RWPE2 (cell line): ENCODE data around the gene CCDC88B.

Experiments
- ATAC-seq: fragments of 200-7000 bp; cut with Tn5 transposase; 3 replicates; pipeline ENCODE4 v1.9.1; 2021; ENCODE audit warnings: low read depth
- DNase-seq: peaks from one replicate; pipeline ENCODE4 v3.0.0-alpha.2; 2020; ENCODE audit warnings: low spot score
- H3K27ac ChIP-seq: fragments of 450-650 bp; 2 replicates; pipeline ENCODE4 v1.5.1; 2017; ENCODE audit warnings: mild to moderate bottlenecking; ENCODE audit not compliant: poor library complexity, severe bottlenecking
- H3K27me3 ChIP-seq: fragments of 250-450 bp; sonication (Bioruptor Pico); 2 replicates; pipeline ENCODE4 v1.5.1; 2021; ENCODE audit warnings: mild to moderate bottlenecking, moderate library complexity; ENCODE audit not compliant: insufficient read depth, poor library complexity, severe bottlenecking
- H3K36me3 ChIP-seq: fragments of 250-450 bp; sonication (Bioruptor Pico); 2 replicates; pipeline ENCODE4 v1.5.1; 2020; ENCODE audit warnings: low read depth, mild to moderate bottlenecking, moderate library complexity
- H3K4me1 ChIP-seq: fragments of 250-450 bp; sonication (Bioruptor Pico); 2 replicates; pipeline ENCODE4 v1.5.1; 2021; ENCODE audit warnings: mild to moderate bottlenecking, moderate library complexity; ENCODE audit not compliant: insufficient read depth, poor library complexity, severe bottlenecking
- H3K4me3 ChIP-seq: fragments of 250-450 bp; sonication (Bioruptor Pico); 2 replicates; pipeline ENCODE4 v1.5.1; 2021; ENCODE audit warnings: mild to moderate bottlenecking, moderate library complexity; ENCODE audit not compliant: severe bottlenecking
- H3K9me3 ChIP-seq: fragments of 250-450 bp; sonication (Bioruptor Pico); 2 replicates; pipeline ENCODE4 v1.5.1; 2021; ENCODE audit warnings: mild to moderate bottlenecking, moderate library complexity; ENCODE audit not compliant: severe bottlenecking
- TF ChIP-seq, protein P1 (sequence below): fragments of 450-650 bp; IDR thresholded peaks from one replicate; pipeline ENCODE4 v1.5.1; 2017; ENCODE audit warnings: mild to moderate bottlenecking, moderate library complexity; ENCODE audit not compliant: poor library complexity, severe bottlenecking

The CCDC88B gene

DNA sequence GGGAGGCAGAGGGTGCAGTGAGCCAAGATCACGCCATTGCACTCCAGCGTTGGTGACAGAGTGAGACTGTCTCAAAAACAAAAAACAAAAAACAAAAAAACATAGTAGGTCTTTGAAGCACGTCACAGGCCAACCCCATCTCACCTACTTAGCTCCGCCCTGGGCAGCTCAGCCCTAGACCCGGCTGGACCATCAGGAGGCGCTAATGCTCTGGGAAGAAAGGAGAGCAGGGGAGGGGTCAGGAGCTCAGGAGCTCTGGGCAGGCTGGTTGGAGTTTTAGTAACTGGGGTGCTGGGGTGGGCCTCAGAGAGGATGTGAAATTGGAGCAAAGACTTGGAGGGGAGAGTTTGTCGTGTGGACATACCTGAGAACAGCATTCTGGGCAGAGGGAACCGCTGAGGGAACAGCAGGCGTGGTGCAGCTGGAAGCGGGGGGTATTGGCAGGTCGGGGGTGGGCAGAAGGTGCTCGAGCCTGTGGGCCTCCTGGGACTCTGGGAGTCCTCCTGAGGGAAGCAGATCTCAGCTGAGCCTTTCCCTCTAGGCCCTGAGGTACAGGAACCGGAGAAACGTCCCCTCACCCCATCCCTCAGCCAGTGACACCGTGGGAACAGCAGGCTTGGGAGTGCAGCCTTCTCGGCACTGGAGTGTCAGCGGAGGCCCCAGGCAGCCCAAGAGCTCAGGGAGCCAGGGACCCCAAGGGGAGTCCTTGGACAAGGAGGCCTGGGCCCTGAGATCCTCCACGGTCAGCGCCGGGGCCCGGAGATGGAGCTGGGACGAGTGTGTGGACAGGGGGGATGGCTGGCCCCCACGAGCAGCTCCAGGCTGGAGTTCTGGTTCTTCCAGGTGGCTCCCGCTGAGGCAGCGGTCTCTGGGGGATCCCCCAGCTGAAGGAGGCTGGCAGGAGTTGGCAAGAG is 16.8 kb downstream of the CCDC88B start:
- peaks cover 19% of the 10 kb centered on the region for H3K36me3 ChIP-seq
- DNase-seq, result peak; percentile 52
- H3K27ac ChIP-seq, result peak overlapping the region; percentile 97
- ATAC-seq, result no peak
- H3K4me3 ChIP-seq, result no peak overlapping the region
- TF ChIP-seq, protein P1, sequence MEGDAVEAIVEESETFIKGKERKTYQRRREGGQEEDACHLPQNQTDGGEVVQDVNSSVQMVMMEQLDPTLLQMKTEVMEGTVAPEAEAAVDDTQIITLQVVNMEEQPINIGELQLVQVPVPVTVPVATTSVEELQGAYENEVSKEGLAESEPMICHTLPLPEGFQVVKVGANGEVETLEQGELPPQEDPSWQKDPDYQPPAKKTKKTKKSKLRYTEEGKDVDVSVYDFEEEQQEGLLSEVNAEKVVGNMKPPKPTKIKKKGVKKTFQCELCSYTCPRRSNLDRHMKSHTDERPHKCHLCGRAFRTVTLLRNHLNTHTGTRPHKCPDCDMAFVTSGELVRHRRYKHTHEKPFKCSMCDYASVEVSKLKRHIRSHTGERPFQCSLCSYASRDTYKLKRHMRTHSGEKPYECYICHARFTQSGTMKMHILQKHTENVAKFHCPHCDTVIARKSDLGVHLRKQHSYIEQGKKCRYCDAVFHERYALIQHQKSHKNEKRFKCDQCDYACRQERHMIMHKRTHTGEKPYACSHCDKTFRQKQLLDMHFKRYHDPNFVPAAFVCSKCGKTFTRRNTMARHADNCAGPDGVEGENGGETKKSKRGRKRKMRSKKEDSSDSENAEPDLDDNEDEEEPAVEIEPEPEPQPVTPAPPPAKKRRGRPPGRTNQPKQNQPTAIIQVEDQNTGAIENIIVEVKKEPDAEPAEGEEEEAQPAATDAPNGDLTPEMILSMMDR, result peak; percentile 35
- no peaks in the 10 kb centered on the region for H3K27me3 ChIP-seq
- H3K4me1 ChIP-seq, result peaks cover 21% of the 10 kb centered on the region
- H3K9me3 ChIP-seq, result no peaks in the 10 kb centered on the region

DNA sequence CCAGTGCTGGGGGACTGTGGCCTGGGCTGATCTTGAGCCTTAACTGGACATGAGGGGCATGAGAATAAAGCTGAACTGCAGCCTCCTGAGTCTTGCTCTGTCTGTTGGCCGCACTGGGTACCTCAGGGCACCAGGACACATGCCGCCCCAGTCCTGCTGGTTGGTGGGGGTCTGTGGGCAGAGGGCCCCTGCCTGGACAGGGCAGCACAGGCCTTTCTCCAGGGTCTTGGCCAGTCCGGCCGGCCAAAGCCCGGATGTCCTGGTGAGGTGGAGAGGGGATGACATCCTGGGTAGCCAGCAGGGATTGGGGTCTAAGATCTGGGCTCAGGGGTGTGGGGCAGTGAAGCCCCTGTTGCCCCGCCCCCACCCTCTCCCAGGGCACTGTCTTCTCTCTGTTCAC is 17.4 kb downstream of the CCDC88B start:
- H3K4me3 ChIP-seq, result no peak overlapping the region
- H3K27ac ChIP-seq, result peak overlapping the region; percentile 97
- peaks cover 26% of the 10 kb centered on the region for H3K36me3 ChIP-seq
- peaks cover 21% of the 10 kb centered on the region for H3K4me1 ChIP-seq
- TF ChIP-seq, protein P1, result no peak
- ATAC-seq (no peak), DNase-seq (peak; percentile 51)
- no peaks in the 10 kb centered on the region for H3K9me3 ChIP-seq
- H3K27me3 ChIP-seq, result no peaks in the 10 kb centered on the region

DNA sequence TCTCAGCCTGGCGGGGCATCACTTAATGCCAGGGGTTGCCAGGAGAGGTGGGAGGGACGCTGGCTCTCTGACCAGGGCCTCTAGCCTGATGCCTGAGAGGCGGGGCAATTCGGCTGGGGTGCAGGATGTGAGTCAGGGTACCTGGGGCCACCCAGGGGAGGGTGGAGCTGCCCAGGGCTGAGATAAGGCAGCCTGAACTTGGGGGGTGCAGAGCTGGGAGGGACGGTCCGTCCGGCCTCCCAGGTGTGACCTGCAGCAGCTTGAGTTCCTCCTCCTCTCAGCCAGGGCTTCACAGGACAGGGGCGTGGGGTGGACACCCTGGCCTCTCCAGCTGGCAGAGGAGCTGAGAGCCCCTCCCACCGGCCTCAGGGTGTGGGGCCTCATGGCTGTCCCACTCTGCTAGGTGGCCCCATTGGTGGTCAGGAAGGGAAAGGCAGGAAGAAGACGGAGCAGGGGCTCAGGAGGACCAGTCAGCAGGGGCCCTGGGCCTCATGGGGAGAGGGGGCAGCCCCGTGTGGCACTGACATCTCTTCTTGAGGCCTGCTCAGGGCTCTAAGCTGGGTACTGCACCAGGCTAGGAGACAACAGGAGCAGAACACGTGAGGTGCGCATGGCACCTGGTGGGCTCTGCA is 18.0 kb downstream of the CCDC88B start:
- peak; percentile 81 for ATAC-seq
- DNase-seq, result peak; percentile 96
- H3K9me3 ChIP-seq, result no peaks in the 10 kb centered on the region
- H3K4me3 ChIP-seq, result peak overlapping the region; percentile 70
- H3K27ac ChIP-seq, result peak overlapping the region; percentile 97
- peaks cover 21% of the 10 kb centered on the region for H3K4me1 ChIP-seq
- H3K36me3 ChIP-seq, result peaks cover 32% of the 10 kb centered on the region
- no peaks in the 10 kb centered on the region for H3K27me3 ChIP-seq
- TF ChIP-seq, protein P1, result no peak

DNA sequence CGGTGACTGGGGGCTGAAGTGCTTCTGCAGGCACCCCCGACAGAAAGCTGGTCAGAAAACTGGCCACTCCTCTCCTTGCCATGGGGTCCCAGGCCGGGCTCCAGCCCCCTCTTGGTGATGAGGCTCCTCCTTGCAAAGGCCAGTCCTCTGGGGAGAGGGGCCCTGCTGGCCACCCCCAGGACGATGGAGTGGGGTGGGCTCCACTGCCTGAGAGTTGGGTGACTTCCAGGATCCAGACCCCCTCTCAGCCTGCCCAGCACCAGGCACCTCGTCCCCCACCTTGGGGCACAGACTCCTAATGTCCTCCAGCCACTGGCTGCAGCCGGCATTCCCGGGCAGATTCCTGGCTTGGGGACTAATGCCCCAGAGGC is 18.5 kb downstream of the CCDC88B start:
- ATAC-seq (no peak; the same call in 2 of the 3 replicates), DNase-seq (no peak)
- TF ChIP-seq, protein P1, result no peak
- Histone ChIP-seq H3K27ac (peak overlapping the region; percentile 97), H3K36me3 (peaks cover 37% of the 10 kb centered on the region), H3K4me1 (peaks cover 21% of the 10 kb centered on the region), H3K27me3 (no peaks in the 10 kb centered on the region), H3K4me3 (peak overlapping the region; percentile 70), H3K9me3 (no peaks in the 10 kb centered on the region)
